Prostate gland (tissue), 2 donors: ENCODE measurements around the gene WDR91. TPM values are rescaled to one million over a fixed set of nuclear protein-coding genes. Genes with fewer than 3 reads are reported as not detected.
A peak's percentile ranks its signal among the peaks of the same experiment; 100 is the strongest.

Experiments
- DNase-seq: peaks from one replicate; pipeline ENCODE4 v3.0.0-alpha.2; 2019; ENCODE audit warnings: low spot score
- H3K27ac ChIP-seq, 2 donors: fragments of 200-600 bp; sonication (generic); 2 replicates each; pipeline ENCODE4 v1.5.1; 2017 to 2019
- H3K27me3 ChIP-seq: fragments of 200-600 bp; sonication (generic); replicated peaks from 2 replicates; pipeline ENCODE4 v1.5.1; 2019; ENCODE audit not compliant: insufficient read depth
- H3K36me3 ChIP-seq, 2 donors: fragments of 200-600 bp; sonication (generic); 1 replicate in 1 of 2; 2 replicates in 1 of 2; pipeline versions ENCODE4 v1.5.1 to v1.8.1; 2017 to 2019
- H3K4me1 ChIP-seq: fragments of 200-600 bp; sonication (generic); replicated peaks from 2 replicates; pipeline ENCODE4 v1.5.1; 2019
- H3K4me3 ChIP-seq, 2 donors: fragments of 200-600 bp; sonication (generic); 2 replicates each; pipeline ENCODE4 v1.5.1; 2017 to 2019
- H3K9me3 ChIP-seq: fragments of 200-600 bp; sonication (generic); 2 replicates; pipeline ENCODE4 v1.5.1; 2017
- CTCF ChIP-seq, 4 experiments: fragments of 200-600 bp in 2 of 4; fragments of 450-650 bp in 2 of 4; sonication (generic) in 2 of 4; IDR thresholded peaks; 1 replicate in 3 of 4; 2 replicates in 1 of 4; pipeline ENCODE4 v1.5.1; 2016 to 2019; ENCODE audit warnings: antibody characterized with exemption in 4 of 4, mild to moderate bottlenecking in 2 of 4, moderate library complexity in 2 of 4
- POLR2A ChIP-seq: fragments of 450-650 bp; IDR thresholded peaks from one replicate; pipeline ENCODE4 v1.6.1; 2016; ENCODE audit warnings: antibody characterized with exemption, mild to moderate bottlenecking
- POLR2AphosphoS5 ChIP-seq: sonication (generic); formaldehyde crosslinking; IDR thresholded peaks from one replicate; pipeline ENCODE4 v1.6.1; 2017; ENCODE audit warnings: antibody characterized with exemption
- WGBS: methylation state at CpG from one replicate; pipeline ENCODE4 v1.1.5; 2018; 5-methylcytosine and 5-hydroxymethylcytosine counted together
- intact Hi-C: fragments of 100-400 bp; cut with DNase I; formaldehyde crosslinking; loops from one replicate; pipeline ENCODE4 v1.14.2; 2022
- total RNA-seq, 2 donors: library from RNA; depleted of rRNA; stranded (reverse); fragments of >200 nt; gene quantifications; one replicate each; pipeline ENCODE4 v1.1.0, GENCODE V29; 2016

The WDR91 gene
- total RNA-seq, result 10 to 100 TPM; 13.6 to 49.1 TPM

DNA sequence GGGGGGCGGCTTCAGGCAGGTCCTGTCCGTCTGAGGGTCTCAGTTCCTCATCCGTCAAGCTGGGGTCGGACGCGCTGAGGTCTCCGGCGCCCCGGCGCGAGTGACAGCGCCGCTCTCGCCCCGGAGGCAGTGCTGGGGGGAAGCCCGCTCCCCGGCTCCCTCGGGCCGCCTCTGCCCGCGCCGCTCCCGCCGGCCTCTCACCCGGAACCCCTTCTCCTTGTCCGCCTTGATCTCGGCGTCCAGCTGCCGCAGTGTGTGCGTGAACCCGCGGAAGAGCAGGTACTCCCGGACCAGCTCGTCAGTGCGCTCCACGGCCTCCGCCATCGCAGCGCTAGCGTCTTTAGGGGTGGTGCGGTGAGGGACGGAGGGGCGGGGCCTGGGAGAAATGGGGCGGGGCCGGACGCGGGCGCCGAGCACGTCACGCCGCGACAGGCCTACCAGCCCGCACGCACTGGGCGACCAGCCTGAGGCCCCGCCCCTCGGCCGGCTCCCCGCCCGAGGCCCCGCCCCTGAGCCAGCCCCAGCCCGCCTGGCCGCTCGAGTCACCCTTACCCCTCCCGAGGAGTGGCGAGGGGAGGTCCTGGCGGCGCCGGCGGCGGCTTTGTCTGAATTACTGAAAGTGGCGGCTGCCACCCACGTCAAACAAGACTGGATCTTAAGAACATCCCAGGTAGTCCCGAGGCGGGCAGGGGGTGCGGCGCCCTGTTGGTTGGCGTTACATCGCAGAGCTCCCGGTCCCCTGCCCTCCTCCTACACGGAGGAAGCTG is at the start of gene WDR91:
Gene WDR91, minus strand, starts transcription at position 348 of the 767 bp plus-strand sequence. Its CDS starts 24 bp downstream, at position 324.
- peak; percentile 96 for DNase-seq
- no peaks in the 10 kb centered on the region for H3K4me1 ChIP-seq
- H3K27ac ChIP-seq, result peak within 1 kb of the TSS; percentile 89 to 95
- no peaks in the 10 kb centered on the region for H3K27me3 ChIP-seq
- H3K36me3 ChIP-seq, result no peaks in the 10 kb centered on the region
- intact Hi-C loops, result loop anchor here (5.0 kb wide), 1 partner anchor 39 kb away; the partner anchor contains the start of gene CYREN
- 0% methylated on average over 68 of the region's 82 CpGs for WGBS
- TF ChIP-seq CTCF (IDR thresholded peaks at IDR 0.05) (peak in 1 of 4 experiments; percentile 13), POLR2A (peak; percentile 92), POLR2AphosphoS5 (peak; percentile 82)
- H3K9me3 ChIP-seq, result no peaks in the 10 kb centered on the region
- peak within 1 kb of the TSS; percentile 81 to 86 for H3K4me3 ChIP-seq

- no peak for DNase-seq
- 78% methylated on average over 2 of the region's 2 CpGs for WGBS
- Histone ChIP-seq H3K4me3 (no peak overlapping the region), H3K36me3 (no peaks in the 10 kb centered on the region), H3K4me1 (no peaks in the 10 kb centered on the region), H3K27me3 (no peaks in the 10 kb centered on the region), H3K9me3 (no peaks in the 10 kb centered on the region), H3K27ac (no peak overlapping the region)
- intact Hi-C loops, result loop anchor here (10.0 kb wide), 1 partner anchor 576 kb away; no protein-coding TSS in a partner anchor
- TF ChIP-seq POLR2A, result no peak
- no peak for TF ChIP-seq POLR2AphosphoS5
- TF ChIP-seq CTCF (IDR thresholded peaks at IDR 0.05), result no peak
Observed at GRCh38 chr7:135260470-135260869, 49.1 kb upstream of the WDR91 start.

GRCh38 chr7:135259702-135260101 is 48.4 kb upstream of the WDR91 start:
- Histone ChIP-seq H3K27me3 (no peaks in the 10 kb centered on the region), H3K9me3 (no peaks in the 10 kb centered on the region), H3K4me1 (no peaks in the 10 kb centered on the region), H3K36me3 (no peaks in the 10 kb centered on the region), H3K4me3 (no peak overlapping the region), H3K27ac (no peak overlapping the region)
- 90% methylated on average over 6 of the region's 6 CpGs for WGBS
- no peak for DNase-seq
- TF ChIP-seq CTCF (IDR thresholded peaks at IDR 0.05) (no peak), POLR2A (no peak), POLR2AphosphoS5 (no peak)
- intact Hi-C loops, result loop anchor here (10.0 kb wide), 1 partner anchor 575 kb away; no protein-coding TSS in a partner anchor

GRCh38 chr7:135258585-135258984 is 47.3 kb upstream of the WDR91 start:
- no peak overlapping the region for H3K27ac ChIP-seq
- H3K4me3 ChIP-seq, result no peak overlapping the region
- WGBS, result 91% methylated on average over 3 of the region's 3 CpGs
- no peak for DNase-seq
- H3K36me3 ChIP-seq, result no peaks in the 10 kb centered on the region
- no peak for TF ChIP-seq POLR2AphosphoS5
- TF ChIP-seq CTCF (IDR thresholded peaks at IDR 0.05), result no peak
- no peak for TF ChIP-seq POLR2A
- intact Hi-C loops, result no loop called here
- no peaks in the 10 kb centered on the region for H3K27me3 ChIP-seq
- no peaks in the 10 kb centered on the region for H3K4me1 ChIP-seq
- no peaks in the 10 kb centered on the region for H3K9me3 ChIP-seq

DNA sequence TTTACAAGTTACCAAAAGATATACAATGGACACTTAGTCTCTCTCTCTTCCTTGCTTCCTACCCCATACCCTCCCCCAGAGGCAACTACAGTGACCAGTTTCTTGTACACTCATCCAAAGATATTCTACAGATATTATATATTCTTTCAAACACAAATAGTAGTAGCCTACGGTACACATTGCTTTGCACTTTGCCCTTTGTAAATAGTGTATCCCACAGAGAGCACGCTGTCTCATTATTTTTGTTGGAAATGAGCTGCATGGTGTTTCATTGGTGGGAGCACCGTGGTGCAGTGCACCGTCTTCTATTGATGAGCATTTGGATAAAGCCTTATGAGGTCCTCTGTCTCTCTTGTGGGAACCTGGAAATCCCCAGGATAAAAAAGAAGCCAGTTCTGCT is 46.5 kb upstream of the WDR91 start:
- Histone ChIP-seq H3K4me3 (no peak overlapping the region), H3K36me3 (no peaks in the 10 kb centered on the region), H3K27ac (no peak overlapping the region), H3K4me1 (no peaks in the 10 kb centered on the region), H3K27me3 (no peaks in the 10 kb centered on the region), H3K9me3 (no peaks in the 10 kb centered on the region)
- 82% methylated on average over 4 of the region's 4 CpGs for WGBS
- TF ChIP-seq CTCF (IDR thresholded peaks at IDR 0.05) (no peak), POLR2A (no peak), POLR2AphosphoS5 (no peak)
- DNase-seq, result no peak
- intact Hi-C loops, result no loop called here
